HUES6 (cell line): ENCODE data around the gene GRHPR.
A peak's percentile ranks its signal among the peaks of the same experiment; 100 is the strongest.

Experiments used
- H3K27ac ChIP-seq: 2 replicates; pipeline ENCODE4 v1.7.0; 2013; ENCODE audit warnings: low read depth, mild to moderate bottlenecking, low read length, inconsistent platforms
- H3K27me3 ChIP-seq: 2 replicates; pipeline ENCODE4 v1.6.1; 2013; ENCODE audit warnings: low read length; ENCODE audit not compliant: control insufficient read depth, insufficient read depth
- H3K36me3 ChIP-seq: 2 replicates; pipeline ENCODE4 v1.6.1; 2013; ENCODE audit warnings: low read length; ENCODE audit not compliant: control insufficient read depth, insufficient read depth
- H3K4me1 ChIP-seq: 2 replicates; pipeline ENCODE4 v1.6.1; 2013; ENCODE audit warnings: low read length; ENCODE audit not compliant: control insufficient read depth, insufficient read depth
- H3K4me3 ChIP-seq: 2 replicates; pipeline ENCODE4 v1.5.1; 2013; ENCODE audit warnings: low read depth, low read length
- H3K9ac ChIP-seq: one replicate; pipeline ENCODE4 v1.6.1; 2013; ENCODE audit warnings: mild to moderate bottlenecking, low read length
- H3K9me3 ChIP-seq: 2 replicates; pipeline ENCODE4 v1.6.1; 2013; ENCODE audit warnings: low read depth, low read length; ENCODE audit not compliant: control insufficient read depth, insufficient read depth

GRHPR gene

DNA sequence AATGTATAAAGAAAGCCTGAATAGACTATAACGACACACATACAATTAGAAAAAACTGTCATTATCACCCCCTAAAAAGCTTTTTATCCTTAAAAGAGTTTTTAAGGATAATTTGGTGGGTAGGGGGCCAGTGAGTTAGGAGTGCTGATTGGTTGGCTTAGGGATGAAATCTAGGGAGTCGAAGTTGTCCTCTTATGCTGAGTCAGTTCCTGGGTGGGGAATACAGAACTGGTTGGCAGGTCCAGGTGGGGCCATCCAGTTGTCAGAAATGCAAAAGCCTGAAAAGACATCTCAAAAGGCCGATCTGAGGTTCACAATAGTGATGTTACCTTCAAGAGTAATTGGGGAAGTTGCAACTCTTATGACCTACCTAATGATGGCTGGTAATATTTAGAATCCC, 29.1 kb downstream of the GRHPR start:
- Histone ChIP-seq H3K36me3 (peaks cover 2% of the 10 kb centered on the region; the same call in 1 of the 2 replicates), H3K9me3 (no peaks in the 10 kb centered on the region), H3K27ac (no peak overlapping the region), H3K9ac (no peak overlapping the region), H3K4me1 (peaks cover 14% of the 10 kb centered on the region; the same call in 1 of the 2 replicates), H3K4me3 (no peak overlapping the region), H3K27me3 (no peaks in the 10 kb centered on the region)

DNA sequence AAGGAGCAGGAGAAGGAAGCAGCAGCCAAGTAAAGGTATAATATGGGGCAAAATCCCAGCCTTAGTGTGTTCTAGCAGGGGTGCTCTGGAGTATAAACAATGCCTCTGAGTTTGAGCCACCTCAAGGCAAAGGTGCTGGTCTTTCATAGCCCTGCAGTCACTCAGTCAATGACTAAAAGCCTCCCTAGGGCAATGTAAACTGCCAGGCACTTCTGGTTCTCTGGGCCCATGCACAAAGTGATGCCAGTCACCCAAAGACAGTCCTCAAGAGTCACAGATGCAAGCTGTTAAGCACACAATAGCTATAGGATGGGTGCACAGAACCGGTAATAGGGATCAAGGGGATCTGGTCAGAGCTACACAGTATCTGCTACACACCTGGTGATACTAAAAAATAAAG, 30.1 kb downstream of the GRHPR start:
- no peaks in the 10 kb centered on the region for H3K9me3 ChIP-seq
- peaks cover 6% of the 10 kb centered on the region for H3K36me3 ChIP-seq
- no peak overlapping the region for H3K9ac ChIP-seq
- no peaks in the 10 kb centered on the region for H3K27me3 ChIP-seq
- H3K4me3 ChIP-seq = no peak overlapping the region
- H3K4me1 ChIP-seq = peaks cover 14% of the 10 kb centered on the region; the same call in 1 of the 2 replicates
- no peak overlapping the region for H3K27ac ChIP-seq

DNA sequence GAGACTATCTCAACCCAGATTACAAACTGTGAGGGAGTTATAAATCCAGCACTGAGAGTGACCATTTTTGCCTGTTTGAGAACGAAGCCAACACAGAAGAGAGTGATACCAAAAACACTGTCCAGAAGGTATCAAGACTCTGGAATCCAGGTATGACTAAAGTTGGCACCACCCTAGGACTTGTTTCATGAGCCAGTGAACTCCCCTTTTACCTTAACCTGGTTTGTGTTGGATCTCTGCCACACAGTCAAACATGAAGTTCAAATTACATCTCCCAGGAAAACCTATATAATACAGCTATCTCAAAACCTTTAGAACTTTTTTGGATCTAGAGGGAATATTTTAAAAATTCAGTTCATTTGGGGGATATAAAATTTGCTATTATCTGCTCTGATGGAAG, 31.3 kb downstream of the GRHPR start:
- no peak overlapping the region for H3K9ac ChIP-seq
- H3K27me3 ChIP-seq = no peaks in the 10 kb centered on the region
- no peak overlapping the region for H3K4me3 ChIP-seq
- no peaks in the 10 kb centered on the region for H3K9me3 ChIP-seq
- peaks cover 8% of the 10 kb centered on the region for H3K36me3 ChIP-seq
- peaks cover 14% of the 10 kb centered on the region; the same call in 1 of the 2 replicates for H3K4me1 ChIP-seq
- no peak overlapping the region for H3K27ac ChIP-seq

DNA sequence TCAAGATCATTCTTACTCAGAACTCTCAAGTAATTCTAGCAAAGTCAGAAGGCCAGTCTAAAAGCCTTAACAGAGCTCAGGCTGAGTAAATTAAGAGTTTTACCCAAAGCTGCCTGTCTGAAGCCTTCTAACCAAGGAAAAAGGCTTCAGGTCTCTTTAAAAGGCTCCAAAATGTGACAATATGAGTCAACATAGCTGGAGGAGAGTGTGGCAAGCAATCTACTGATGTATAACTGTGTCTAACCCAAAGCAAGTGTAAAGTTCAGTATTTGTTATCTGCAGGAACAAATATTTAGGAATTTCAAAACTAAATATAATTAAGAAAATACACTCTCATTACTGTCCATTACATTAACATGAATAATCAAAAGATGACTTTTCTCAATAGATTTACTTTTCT, 31.7 kb downstream of the GRHPR start:
- Histone ChIP-seq H3K9me3 (no peaks in the 10 kb centered on the region), H3K4me1 (peaks cover 14% of the 10 kb centered on the region; the same call in 1 of the 2 replicates), H3K27ac (no peak overlapping the region), H3K4me3 (no peak overlapping the region), H3K27me3 (no peaks in the 10 kb centered on the region), H3K36me3 (peaks cover 8% of the 10 kb centered on the region), H3K9ac (no peak overlapping the region)

DNA sequence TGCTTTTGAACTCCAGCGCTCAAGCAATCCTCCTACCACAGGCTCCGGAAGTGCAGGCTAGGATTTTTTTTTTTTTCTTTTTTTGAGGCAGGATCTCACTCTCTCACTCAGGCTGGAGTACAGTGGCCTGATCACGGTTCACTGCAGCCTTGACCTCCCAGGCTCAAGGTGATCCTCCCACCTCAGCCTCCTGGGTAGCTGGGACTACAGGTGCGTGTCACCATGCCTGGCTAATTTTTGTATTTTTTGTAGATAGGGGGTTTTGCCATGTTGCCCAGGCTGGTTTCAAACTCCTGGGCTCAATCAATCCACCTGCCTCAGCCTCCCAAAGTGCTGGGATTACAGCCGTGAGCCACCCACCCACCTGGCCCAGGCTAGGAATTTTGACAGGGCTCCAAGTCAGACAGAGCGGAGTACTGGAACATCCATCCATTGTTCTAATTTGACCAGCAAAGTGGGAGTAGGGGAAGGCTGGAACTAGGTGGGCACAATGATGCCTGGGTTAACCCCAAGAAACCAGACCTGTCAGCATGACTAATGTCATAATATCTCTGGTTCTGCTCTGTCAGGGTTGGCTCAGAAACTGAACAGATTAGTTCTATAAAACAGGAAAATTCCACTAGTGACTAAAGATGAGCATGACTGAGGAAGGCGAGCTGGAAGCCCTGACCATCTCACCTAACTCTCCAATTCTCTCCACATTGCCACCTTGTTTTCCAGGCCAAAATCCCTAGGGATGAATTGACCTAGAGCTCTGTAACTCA, 33.6 kb downstream of the GRHPR start:
- no peak overlapping the region for H3K9ac ChIP-seq
- peaks cover 9% of the 10 kb centered on the region; the same call in 1 of the 2 replicates for H3K4me1 ChIP-seq
- H3K4me3 ChIP-seq = no peak overlapping the region

DNA sequence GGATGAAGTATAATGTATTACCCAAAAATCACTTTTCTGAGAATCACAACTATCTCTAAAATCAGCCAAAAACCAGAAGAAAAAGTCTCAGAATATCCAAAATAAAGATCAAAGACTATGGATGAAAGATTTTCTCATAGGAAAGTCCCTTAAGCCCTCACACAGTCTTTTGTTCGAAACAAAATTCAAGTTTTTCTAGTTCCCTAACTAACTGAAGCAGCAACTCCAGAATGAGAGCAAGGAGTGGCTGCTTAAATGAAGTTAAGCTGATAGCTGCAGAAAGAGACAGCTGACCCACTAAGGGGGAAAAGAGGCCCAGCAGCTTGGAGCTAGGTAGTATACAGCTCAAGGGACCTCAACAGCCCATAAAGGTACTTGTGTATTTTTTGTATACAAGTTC, 34.3 kb downstream of the GRHPR start:
- Histone ChIP-seq H3K9ac (no peak overlapping the region), H3K27me3 (no peaks in the 10 kb centered on the region), H3K27ac (no peak overlapping the region), H3K9me3 (no peaks in the 10 kb centered on the region), H3K4me3 (no peak overlapping the region), H3K36me3 (peaks cover 6% of the 10 kb centered on the region; the same call in 1 of the 2 replicates), H3K4me1 (peaks cover 9% of the 10 kb centered on the region; the same call in 1 of the 2 replicates)

More for the DNA sequence above, 33.6 kb downstream of the GRHPR start:
- H3K9me3 ChIP-seq = no peaks in the 10 kb centered on the region
- peaks cover 6% of the 10 kb centered on the region; the same call in 1 of the 2 replicates for H3K36me3 ChIP-seq
- no peaks in the 10 kb centered on the region for H3K27me3 ChIP-seq
- no peak overlapping the region for H3K27ac ChIP-seq

DNA sequence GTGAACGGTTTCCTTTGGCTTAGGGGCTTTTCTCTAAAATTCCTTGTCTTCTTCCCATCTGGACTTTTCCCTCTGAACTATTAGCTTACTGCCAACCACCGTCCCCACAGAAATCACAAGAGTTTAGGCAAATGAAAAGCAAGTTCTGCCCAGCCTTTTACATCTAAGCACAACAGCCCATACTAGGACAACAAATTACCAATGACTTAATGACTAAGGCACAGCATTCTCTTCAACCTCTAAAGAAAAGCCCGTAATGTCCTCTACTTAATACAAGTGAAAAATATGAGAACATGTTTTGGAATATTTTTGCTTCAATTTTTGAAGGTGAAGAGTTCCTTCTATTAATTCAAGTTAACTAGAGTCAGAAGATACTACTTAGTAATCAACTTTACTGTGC, 41.5 kb downstream of the GRHPR start:
- no peaks in the 10 kb centered on the region for H3K27me3 ChIP-seq
- peak overlapping the region; percentile 77 for H3K4me3 ChIP-seq
- peaks cover 8% of the 10 kb centered on the region for H3K4me1 ChIP-seq
- H3K9ac ChIP-seq = peak overlapping the region; percentile 94
- H3K9me3 ChIP-seq = no peaks in the 10 kb centered on the region
- H3K36me3 ChIP-seq = no peaks in the 10 kb centered on the region
- H3K27ac ChIP-seq = peak overlapping the region; percentile 79; the same call in 1 of the 2 replicates

DNA sequence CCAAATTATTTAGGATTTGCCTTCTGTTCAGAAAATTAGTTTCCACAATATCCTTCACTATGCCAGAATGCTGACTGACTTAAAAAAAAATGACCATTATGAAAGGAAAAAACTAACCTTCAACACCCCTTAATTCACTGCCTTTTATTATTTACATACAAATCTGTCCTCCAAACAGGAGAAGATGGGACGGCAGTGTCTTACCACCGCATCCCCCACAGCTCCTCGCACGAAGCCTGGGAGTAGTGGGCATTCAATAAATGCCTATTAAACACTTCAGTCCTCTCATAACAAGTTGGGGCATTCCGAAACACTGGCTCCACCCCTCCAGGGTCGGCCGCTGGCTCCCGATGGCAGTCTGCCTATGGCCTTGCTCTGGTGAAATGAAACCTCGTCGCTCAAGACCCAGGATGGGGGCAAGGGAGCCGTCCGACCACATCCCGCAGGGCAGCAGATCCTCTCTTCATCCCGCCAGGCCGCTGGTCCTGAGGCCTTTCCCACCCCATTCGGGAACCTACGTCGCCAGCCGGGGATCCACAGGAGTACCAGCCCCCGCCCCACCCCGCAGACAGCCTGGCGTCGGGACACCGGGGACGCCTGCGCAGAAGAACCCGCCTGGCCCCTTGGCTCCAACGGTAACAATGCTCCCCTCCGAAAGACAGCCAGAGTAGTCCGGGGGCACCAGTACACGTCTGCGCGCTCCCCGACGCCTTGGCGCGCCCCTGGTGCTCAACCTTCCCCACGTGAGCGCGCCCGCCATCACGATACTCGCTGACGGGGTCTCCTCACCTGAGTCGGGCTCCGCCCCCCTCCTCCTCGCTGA, 42.1 kb downstream of the GRHPR start:
- peak overlapping the region; percentile 94 for H3K9ac ChIP-seq
- no peaks in the 10 kb centered on the region for H3K27me3 ChIP-seq
- H3K4me1 ChIP-seq = peaks cover 8% of the 10 kb centered on the region

DNA sequence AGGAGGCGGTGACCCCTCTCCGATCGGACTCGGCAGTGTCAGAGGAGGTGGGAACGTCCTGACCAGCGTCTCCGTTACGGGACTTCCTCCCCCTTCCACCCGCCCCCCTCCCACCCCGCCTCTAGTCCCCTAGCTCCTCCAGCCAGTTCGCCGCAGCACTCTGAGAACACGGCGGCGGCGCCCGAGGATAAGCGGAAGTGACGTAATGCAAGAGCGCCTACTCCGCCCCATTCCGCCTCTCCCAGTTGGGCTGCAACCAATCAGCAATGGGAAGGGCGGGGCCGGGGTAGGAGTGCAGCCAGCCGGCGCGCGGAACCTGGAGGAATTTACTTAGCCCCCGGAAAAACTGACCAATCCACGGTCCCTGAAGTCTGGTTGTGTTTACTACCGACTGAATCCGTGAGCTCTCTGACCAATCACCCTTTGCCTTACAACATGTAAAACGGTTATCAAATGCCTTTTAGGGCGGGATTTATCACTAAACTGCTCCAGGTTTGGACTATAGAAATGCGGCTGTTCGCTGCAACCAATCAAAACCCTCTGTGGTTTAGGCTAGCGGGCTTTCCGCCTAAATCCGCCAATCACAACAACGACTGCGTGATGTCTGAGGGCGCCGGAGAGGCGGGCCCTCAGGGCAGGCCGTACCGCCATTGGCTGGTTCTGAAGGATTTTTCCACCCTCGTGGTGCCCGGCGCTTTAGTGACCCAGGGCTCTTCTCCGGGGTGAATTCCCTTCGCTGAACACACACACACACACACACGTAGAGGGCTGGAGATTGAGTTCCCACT, 42.9 kb downstream of the GRHPR start, which contains the start of gene ZBTB5:
TSS of gene ZBTB5 (minus strand) at position 202 of the 788 bp plus-strand sequence. CDS start 22,899 bp downstream, outside the sequence.
- H3K9me3 ChIP-seq = no peaks in the 10 kb centered on the region
- H3K27ac ChIP-seq = peak within 1 kb of the TSS; percentile 92
- peak within 1 kb of the TSS; percentile 77 for H3K4me3 ChIP-seq
- peak within 1 kb of the TSS; percentile 94 for H3K9ac ChIP-seq
- no peaks in the 10 kb centered on the region for H3K36me3 ChIP-seq
- H3K27me3 ChIP-seq = no peaks in the 10 kb centered on the region
- peaks cover 8% of the 10 kb centered on the region for H3K4me1 ChIP-seq

More for the DNA sequence above, 42.1 kb downstream of the GRHPR start:
- H3K36me3 ChIP-seq = no peaks in the 10 kb centered on the region
- H3K27ac ChIP-seq = peak overlapping the region; percentile 79
- no peaks in the 10 kb centered on the region for H3K9me3 ChIP-seq
- H3K4me3 ChIP-seq = peak overlapping the region; percentile 77

DNA sequence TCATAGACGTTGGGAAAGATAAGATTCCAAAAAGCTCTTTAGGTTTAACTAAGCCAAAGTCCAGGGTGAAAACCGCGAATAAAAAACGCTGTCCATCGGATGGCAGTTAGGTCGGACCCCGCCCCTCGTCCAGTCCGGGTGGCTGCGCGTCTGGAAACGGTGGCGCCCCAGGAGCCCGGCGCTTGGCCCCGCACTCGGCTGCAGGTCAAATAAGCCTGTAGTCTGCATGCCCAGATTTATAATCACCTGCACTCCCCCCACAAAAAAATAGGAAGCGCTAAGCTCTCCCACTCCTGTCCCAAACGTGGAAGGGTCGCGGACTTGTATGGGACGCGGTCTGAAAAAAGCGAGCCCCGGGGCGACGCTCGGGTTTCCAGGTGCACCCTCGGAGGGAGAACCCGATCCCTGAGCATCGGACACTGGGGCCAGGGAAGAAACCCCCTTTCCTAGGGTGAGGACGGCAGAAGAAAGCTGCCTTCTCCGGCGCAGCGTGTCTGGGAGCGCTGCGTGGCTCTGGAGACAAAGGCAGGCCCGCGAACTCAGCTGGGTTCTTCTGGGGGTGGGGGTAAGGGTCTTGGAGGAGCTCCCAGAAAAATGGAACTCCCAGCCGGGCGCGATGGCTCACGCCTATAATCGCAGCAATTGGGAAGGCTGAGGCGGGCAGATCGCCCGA, 43.7 kb downstream of the GRHPR start:
- Histone ChIP-seq H3K36me3 (no peaks in the 10 kb centered on the region), H3K9ac (peak overlapping the region; percentile 93)

More for the DNA sequence above, 43.7 kb downstream of the GRHPR start:
- Histone ChIP-seq H3K27me3 (no peaks in the 10 kb centered on the region), H3K4me3 (peak overlapping the region; percentile 77), H3K9me3 (no peaks in the 10 kb centered on the region), H3K4me1 (peaks cover 12% of the 10 kb centered on the region), H3K27ac (peak overlapping the region; percentile 92)
